Astrocyte of the cerebellum (primary cell): ENCODE measurements around the gene ZCCHC24.

Experiments
- DNase-seq: peaks from one replicate; pipeline ENCODE4 v3.0.0-alpha.2; 2011; ENCODE audit warnings: low read depth
- H3K4me3 ChIP-seq: 2 replicates; pipeline ENCODE4 v1.5.1; 2011; ENCODE audit warnings: mild to moderate bottlenecking, low read depth, low read length, moderate library complexity
- CTCF ChIP-seq: IDR thresholded peaks from 2 replicates; pipeline ENCODE4 v1.5.1; 2012; ENCODE audit warnings: low read length, low read depth, moderate library complexity, mild to moderate bottlenecking; ENCODE audit errors: missing control alignments
- in situ Hi-C: cut with HindIII; loops from 2 replicates; pipeline ENCODE4 v1.10.0; 2017; ENCODE audit warnings: low sequenced_read_pairs

The ZCCHC24 gene

GRCh38 chr10:79353000-79353406 lies 92.4 kb downstream of the ZCCHC24 start:
- DNase-seq, result no peak
- no peak overlapping the region for H3K4me3 ChIP-seq
- in situ Hi-C loops, result loop anchor here (25.0 kb wide), 1 partner anchor 559 kb away; no protein-coding TSS in a partner anchor
- TF ChIP-seq CTCF, result no peak

- in situ Hi-C loops, result loop anchor here (25.0 kb wide), 1 partner anchor 560 kb away; no protein-coding TSS in a partner anchor
- no peak for TF ChIP-seq CTCF
- no peak for DNase-seq
- no peak overlapping the region for H3K4me3 ChIP-seq
These were observed 93.2 kb downstream of the ZCCHC24 start for GRCh38 chr10:79352035-79352877.

- in situ Hi-C loops, result loop anchor here (25.0 kb wide), 1 partner anchor 561 kb away; no protein-coding TSS in a partner anchor
- no peak for DNase-seq
- no peak for TF ChIP-seq CTCF
- no peak overlapping the region for H3K4me3 ChIP-seq
These were observed 94.1 kb downstream of the ZCCHC24 start for GRCh38 chr10:79351332-79351731.

GRCh38 chr10:79350407-79351154 lies 94.8 kb downstream of the ZCCHC24 start:
- H3K4me3 ChIP-seq, result no peak overlapping the region
- no peak for DNase-seq
- in situ Hi-C loops, result loop anchor here (25.0 kb wide), 1 partner anchor 562 kb away; no protein-coding TSS in a partner anchor
- no peak for TF ChIP-seq CTCF

- no peak for DNase-seq
- in situ Hi-C loops, result loop anchor here (25.0 kb wide), 1 partner anchor 562 kb away; no protein-coding TSS in a partner anchor
- no peak overlapping the region for H3K4me3 ChIP-seq
- no peak for TF ChIP-seq CTCF
These were observed 95.5 kb downstream of the ZCCHC24 start for GRCh38 chr10:79349766-79350406.

- DNase-seq, result no peak
- in situ Hi-C loops, result no loop called here
- TF ChIP-seq CTCF, result no peak
- no peak overlapping the region for H3K4me3 ChIP-seq
These were observed 96.3 kb downstream of the ZCCHC24 start for GRCh38 chr10:79349072-79349491.
